Measurements from ENCODE around the gene FABP6. TPM values are rescaled to one million over a fixed set of nuclear protein-coding genes. Genes with fewer than 3 reads are reported as not detected.

The FABP6 gene
- total and polyA plus RNA-seq, 9 of the 15 experiments (the other 6 are each of a cell fraction or from before 2014, with no cell fraction given) = 0.11 to 0.33 (median 0.21) TPM; not detected in 4

DNA sequence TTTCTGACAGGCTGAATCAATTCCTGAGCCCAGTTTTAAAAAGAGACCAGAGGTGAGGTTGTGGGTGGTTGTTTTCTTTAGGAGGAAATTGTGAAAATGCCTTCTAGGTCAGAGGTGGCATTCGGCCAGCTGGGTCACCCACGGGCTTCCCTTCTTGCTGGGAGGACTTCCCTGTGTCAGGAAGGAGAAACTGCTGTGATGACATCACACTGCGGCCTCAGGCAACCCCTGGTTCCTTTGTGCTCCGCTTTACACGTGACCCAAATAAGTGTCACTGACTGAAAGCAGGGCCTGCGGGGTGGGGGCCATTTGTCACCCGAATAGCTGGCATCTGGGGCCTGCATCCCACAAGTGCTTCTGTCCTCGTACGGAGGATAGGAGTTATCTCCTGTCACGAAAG lies 39.7 kb downstream of the FABP6 start (continued):
- TF ChIP-seq, protein P1, sequence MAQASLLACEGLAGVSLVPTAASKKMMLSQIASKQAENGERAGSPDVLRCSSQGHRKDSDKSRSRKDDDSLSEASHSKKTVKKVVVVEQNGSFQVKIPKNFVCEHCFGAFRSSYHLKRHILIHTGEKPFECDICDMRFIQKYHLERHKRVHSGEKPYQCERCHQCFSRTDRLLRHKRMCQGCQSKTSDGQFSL (CRISPR knock-in tag; IDR thresholded peaks at IDR 0.05) = no peak
- TF ChIP-seq, protein P1 (tag; IDR thresholded peaks at IDR 0.05) = no peak
- TF ChIP-seq DNMT1 (IDR thresholded peaks at IDR 0.05) = no peak
- TF ChIP-seq, protein P2, sequence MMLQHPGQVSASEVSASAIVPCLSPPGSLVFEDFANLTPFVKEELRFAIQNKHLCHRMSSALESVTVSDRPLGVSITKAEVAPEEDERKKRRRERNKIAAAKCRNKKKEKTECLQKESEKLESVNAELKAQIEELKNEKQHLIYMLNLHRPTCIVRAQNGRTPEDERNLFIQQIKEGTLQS (IDR thresholded peaks at IDR 0.05) = peak; percentile 75
- TF ChIP-seq, protein P2 (CRISPR knock-in tag; conservative IDR thresholded peaks at IDR 0.05) = no peak
- TF ChIP-seq NR2C2 (CRISPR knock-in tag; IDR thresholded peaks at IDR 0.05) = no peak
- peak; percentile 52; the same call in 1 of the 2 replicates for TF ChIP-seq NR2C2 (tag; IDR thresholded peaks at IDR 0.05)
- TF ChIP-seq HIVEP1 (CRISPR knock-in tag; IDR thresholded peaks at IDR 0.05) = 0 out of 2 replicates have a peak, but pooled peaks have one; percentile 30
- TF ChIP-seq TBP (optimal IDR thresholded peaks at IDR 0.05; ENCODE audit: low read depth, low read length) = no peak
- TF ChIP-seq GABPA (tag; conservative IDR thresholded peaks at IDR 0.05; ENCODE audit: low read depth) = no peak
- TF ChIP-seq ARID1B (IDR thresholded peaks at IDR 0.05) = no peak
- no peak for TF ChIP-seq ESRRB (CRISPR knock-in tag; IDR thresholded peaks at IDR 0.05; ENCODE audit: borderline replicate concordance)
- TF ChIP-seq BRF1 (IDR thresholded peaks at IDR 0.05; ENCODE audit: borderline replicate concordance, extremely low read depth, insufficient read length) = no peak
- TF ChIP-seq, protein P3, sequence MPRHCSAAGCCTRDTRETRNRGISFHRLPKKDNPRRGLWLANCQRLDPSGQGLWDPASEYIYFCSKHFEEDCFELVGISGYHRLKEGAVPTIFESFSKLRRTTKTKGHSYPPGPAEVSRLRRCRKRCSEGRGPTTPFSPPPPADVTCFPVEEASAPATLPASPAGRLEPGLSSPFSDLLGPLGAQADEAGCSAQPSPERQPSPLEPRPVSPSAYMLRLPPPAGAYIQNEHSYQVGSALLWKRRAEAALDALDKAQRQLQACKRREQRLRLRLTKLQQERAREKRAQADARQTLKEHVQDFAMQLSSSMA (CRISPR knock-in tag; IDR thresholded peaks at IDR 0.05) = no peak
- TF ChIP-seq, protein P4, sequence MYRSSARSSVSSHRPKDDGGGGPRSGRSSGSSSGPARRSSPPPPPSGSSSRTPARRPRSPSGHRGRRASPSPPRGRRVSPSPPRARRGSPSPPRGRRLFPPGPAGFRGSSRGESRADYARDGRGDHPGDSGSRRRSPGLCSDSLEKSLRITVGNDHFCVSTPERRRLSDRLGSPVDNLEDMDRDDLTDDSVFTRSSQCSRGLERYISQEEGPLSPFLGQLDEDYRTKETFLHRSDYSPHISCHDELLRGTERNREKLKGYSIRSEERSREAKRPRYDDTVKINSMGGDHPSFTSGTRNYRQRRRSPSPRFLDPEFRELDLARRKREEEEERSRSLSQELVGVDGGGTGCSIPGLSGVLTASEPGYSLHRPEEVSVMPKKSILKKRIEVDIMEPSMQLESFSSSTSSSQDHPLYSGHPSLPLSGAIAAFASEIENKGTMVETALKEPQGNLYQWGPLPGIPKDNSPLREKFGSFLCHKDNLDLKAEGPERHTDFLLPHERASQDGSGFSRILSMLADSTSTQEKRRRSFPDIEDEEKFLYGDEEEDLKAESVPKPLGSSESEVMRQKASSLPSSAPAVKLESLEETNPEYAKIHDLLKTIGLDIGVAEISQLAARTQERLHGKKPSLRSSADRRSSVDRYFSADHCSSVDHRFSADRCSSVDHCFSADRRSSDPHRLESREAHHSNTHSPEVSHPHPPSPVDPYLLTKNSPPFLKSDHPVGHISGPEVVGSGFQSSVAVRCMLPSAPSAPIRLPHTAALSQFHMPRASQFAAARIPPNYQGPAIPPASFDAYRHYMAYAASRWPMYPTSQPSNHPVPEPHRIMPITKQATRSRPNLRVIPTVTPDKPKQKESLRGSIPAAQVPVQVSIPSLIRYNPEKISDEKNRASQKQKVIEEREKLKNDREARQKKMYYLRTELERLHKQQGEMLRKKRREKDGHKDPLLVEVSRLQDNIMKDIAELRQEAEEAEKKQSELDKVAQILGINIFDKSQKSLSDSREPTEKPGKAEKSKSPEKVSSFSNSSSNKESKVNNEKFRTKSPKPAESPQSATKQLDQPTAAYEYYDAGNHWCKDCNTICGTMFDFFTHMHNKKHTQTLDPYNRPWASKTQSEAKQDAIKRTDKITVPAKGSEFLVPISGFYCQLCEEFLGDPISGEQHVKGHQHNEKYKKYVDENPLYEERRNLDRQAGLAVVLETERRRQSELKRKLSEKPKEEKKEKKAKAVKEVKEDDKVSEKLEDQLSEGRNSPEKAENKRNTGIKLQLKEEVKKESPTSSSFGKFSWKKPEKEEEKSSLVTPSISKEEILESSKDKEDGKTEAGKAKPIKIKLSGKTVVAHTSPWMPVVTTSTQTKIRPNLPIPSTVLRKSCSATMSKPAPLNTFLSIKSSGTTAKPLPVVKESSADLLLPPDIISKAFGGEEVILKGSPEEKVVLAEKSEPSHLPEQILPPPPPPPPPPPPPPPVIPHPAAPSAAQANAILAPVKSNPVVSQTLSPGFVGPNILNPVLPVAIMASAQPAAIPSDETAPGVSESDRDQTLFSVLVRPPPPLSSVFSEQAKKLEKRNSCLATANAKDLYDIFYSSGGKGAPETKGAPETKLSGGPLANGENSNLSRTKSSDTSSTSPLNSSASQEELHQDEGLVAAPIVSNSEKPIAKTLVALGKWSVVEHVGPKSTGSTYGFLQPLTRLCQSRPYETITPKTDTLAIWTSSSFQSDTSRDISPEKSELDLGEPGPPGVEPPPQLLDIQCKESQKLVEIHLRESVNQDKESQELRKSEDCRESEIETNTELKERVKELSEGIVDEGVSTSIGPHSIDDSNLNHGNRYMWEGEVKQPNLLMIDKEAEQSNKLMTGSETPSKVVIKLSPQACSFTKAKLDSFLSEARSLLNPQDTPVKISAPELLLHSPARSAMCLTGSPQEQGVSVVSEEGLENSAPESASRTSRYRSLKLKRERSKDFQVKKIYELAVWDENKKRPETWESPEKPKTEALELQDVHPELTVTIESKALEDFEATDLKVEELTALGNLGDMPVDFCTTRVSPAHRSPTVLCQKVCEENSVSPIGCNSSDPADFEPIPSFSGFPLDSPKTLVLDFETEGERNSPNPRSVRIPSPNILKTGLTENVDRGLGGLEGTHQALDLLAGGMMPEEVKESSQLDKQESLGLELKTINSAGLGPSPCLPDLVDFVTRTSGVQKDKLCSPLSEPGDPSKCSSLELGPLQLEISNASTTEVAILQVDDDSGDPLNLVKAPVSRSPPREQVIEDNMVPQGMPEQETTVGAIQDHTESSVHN (IDR thresholded peaks at IDR 0.05; ENCODE audit: borderline replicate concordance in 1 of 2, low read depth in 1 of 2) = 0 out of 4 replicates have a peak, but pooled peaks of 1 of the 2 experiments have one; percentile 19

Data from K562 (cell line).